ENCODE results near the gene GATA2.

GATA2 gene

DNA sequence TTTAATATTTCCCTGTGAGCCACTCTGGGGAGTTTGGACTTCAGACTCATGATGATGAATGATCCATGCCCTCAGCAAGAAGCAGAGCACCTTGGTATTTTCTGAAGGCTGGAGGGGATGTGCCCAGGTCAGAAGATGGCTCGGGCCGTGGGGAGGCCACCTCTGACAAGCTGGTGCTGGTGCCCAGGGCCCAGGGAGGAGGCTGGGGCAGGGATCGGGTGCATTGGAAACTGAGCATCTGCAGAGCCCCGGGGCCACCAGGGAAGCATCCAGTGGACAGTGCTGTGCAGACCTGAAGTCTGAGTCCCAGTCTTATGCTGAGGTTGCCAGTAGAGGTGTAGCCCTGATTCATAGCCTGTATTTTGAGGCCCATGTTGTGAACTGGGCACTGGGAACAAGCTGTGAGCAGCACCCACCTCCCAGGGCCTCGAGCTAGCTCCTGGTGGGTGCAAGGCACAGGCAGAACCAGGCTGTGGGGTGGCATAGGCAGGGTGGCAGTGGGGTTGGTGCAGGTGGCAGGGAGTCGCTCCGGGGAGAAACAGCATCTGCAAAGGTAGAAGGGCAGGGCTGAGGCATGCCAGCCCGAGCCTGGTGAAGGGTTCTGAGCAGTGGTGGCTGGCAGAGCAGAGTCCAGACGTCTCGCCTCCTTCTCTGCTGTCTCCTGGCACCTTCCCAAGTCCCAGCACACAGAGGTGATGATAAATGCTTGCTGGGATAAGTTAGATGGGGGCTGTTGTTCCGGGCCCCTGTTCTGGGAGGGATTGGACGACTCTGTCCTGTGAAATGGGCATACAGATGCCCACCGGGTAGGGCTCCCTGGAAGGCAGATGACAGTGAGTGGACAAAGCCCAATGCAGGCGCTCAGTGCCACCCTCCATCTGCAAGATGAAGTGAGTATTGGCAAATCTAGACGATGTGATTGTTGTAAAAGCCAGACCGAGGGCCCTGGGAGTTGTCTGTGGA lies 36.9 kb downstream of the GATA2 start:
- DNase-seq = no peak

DNA sequence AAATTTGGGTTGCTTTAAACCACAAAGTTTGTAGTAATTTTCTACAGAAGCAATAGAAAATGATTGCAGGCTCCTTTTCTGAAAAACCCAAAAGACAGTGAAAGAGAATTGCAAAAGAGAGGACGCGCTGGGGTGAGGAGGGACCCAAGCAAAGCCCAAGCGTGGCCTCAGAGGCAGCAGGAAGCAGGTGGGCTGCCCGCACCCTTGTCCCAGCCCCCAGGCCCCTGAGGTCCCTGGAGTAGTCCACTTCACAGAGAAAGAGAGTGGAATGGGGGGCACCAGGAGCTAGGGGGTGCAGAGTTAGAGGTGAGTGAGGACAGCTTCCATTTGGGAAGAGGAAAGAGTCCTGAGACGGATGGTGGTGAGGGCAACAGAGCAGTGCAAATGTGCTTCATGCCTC lies 37.9 kb downstream of the GATA2 start:
- no peak for DNase-seq

DNA sequence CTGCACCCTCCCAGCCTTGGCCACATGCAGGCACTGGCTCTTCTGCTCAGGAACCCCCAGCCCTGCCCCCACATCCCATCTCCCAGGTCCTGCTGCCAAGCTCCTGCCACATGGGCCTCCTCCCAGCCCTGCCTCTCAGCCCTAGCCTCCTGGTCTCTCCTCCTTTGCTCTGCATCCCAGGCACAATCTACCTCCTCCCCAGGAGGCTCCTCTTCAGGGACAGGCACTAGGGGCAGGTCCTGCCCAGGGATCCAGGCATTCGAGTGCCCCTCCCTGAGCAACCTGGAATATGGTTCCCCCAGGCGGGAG lies 38.7 kb downstream of the GATA2 start:
- no peak for DNase-seq

DNA sequence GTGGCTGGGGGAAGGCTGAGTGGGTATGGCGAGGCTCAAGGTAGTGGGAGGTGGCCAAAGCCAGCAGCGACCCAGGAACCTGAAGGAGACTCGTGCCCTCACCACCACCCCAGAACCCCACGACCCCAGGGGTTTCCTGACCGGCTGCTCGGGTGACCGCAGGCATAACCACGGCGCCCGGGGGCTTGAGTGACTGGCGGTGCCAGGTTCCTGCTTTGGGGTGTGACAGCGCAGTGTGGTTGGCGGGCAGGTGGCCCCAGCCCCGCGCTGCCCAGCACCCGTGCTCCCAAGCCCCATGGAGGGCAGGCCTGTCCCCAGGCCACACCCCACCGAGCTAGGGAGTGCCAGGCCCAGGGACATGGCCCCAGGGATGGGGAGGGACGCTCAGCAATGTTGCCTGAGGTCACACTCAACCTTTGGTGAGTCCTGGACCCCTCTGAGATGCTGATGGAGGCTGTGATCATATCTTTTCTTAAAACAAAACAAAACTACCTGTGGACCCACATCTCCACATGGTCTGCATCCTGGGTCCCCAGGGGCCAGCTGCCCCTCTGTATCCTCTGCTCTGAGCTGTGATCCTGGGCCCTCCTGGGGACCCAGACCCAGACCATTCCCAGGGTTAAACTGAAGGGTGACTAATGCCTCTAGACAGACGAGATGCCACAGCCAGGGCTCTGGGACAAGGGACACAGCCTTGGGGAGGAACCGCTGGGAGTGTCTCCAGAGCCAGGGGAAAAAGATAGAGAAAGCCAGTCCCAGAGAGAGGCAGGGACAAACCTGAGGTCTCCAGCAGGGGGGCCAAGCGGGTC lies 39.3 kb downstream of the GATA2 start:
- DNase-seq = no peak

DNA sequence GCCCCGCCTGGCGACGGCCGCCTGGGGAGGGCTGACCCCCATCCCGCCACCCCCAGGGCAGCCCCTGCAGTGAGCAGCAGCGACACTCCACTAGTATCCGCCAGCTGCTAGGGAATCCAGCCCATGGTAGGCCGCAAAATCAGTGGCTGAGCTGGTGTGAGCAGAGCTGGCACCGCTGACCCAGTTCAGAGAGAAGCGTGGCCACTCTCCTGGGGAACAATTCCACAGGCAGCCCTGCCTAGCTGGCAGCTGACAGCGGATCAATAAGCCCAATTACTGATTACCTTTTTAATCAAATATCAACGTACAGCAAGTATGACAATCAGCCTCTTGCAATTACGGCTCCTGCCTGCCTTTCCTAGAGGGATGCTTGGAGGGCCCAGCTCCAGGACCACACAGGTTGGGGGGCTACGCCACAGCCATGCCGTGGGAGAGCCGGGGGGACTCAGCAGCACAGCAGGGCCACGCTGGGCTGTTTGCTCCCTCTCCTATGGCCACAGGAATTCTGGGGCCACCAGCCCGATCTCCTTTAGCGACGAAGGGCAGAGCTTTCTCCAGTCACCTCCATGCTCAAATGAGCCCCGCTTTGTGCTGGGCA lies 40.2 kb downstream of the GATA2 start:
- DNase-seq = no peak

DNA sequence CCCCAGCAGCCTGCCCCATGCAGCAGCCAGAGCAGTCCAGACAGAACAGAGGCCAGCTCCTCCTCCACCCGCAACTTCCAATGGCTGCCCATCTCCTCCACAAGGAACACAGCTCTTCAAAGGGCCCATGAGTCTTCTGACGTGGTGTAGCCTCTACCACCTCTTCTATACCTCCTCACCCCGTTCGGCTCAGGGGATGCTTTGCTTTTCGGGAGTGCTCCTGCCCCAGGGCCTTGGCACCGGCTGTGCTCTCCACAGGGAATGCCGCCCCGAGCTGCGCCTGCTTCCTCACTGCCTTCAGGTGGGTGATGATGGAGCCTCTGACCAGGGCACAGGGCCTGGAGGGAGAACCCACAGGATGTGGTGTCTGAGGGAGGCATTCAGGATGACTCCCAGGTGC lies 40.9 kb downstream of the GATA2 start:
- DNase-seq = no peak

DNA sequence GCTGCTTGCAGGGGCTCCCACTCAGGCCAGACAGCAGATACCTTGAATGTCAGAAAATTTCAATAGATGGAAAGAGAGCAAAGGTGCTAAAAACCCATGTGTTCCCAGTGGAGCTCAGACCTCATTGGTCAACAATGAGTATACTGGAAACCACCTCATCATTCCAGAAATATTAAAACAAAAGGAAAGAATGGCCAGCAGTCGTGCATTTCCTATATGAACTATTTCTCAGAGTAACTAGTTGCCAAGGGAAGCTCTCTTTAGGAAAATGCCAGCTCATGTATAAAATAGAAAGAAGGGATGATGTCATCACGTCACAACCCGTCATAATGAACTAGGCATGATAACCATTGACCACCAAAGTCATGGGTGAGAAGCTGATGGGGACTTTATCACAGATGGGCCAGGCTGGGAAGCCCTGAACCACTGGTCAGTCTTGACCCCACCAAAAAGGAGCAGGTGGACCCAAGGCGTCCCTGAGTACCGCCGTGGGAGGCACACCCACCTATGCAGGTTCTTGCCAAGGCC lies 43.8 kb downstream of the GATA2 start:
- no peak for DNase-seq

DNA sequence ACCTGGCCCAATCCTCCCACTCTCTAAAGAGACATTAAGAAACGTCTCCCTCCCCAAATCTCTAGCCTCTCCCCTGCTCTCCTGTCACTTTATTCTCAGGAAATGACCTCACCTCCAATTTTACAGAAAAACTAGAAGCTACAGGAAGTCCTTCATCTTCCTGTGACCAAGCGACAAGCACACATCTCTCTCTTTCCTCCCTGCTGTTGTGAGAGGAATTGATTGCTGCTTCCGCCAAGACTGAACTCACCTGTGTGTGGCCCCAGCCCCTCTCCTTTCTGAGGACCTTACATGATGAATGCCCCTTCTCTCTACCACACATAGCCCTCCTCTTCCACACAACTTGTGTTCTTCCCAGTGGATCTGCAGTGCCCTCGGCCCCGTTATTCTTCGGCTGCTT lies 44.5 kb downstream of the GATA2 start:
- no peak for DNase-seq

DNA sequence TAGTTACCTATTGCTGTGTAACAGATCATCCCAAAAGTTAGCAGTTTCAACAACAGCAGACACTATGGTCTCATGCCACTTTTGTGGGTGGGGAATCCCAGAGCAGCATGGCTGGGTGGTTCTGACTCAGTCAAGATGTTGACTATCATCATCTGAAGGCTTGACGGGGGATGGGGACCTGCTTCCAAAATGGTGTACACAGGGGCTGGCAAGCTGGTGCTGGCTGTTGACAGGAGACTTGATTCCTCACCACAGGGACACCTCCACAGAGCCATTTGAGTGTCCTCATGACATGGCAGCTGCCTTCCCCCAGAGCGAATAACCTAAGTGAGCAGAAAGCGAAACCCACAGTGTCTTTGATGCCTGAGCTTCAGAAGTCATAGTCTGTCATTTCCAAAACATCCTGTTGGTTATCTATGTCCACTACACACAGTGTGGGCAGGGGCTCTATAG lies 45.4 kb downstream of the GATA2 start:
- peak; percentile 52 for DNase-seq

DNA sequence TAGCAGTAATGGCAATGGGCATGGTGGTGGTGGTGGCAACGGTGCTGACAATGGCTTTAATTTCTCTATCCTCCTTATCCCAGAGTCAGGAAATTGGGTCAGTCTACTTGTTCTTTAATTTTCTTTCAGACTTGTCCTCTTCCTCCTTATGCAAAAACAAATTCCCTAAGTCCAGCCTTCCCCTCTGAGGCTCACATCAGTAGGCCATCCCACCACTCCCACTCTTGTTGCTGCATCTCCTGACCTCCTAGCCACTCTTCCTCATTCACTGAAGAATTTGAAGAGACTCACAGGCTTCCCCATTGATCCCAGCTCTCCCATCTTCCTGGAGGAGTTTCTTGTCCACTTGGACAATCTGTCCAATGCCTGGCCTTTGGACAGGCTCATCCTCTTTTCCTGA lies 46.2 kb downstream of the GATA2 start:
- DNase-seq = no peak

DNA sequence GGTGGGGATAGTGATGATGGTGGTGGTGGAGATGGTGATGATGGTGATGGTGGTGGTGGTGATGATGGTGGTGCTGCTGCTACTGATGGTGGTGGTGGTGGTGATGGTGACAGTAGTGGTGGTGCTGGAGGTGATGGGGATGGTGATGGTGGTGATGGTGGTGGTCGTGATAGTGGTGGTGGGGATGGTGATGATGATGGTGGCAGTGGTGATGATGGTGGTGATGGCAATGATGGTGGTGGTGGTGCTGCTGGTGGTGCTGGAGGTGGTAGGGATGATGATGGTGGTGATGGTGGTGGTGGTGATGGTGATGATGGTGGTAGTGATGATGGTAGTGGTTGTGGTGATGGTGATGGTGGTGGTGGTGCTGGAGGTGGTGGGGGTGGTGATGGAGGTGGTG lies 47.6 kb downstream of the GATA2 start:
- DNase-seq = no peak

DNA sequence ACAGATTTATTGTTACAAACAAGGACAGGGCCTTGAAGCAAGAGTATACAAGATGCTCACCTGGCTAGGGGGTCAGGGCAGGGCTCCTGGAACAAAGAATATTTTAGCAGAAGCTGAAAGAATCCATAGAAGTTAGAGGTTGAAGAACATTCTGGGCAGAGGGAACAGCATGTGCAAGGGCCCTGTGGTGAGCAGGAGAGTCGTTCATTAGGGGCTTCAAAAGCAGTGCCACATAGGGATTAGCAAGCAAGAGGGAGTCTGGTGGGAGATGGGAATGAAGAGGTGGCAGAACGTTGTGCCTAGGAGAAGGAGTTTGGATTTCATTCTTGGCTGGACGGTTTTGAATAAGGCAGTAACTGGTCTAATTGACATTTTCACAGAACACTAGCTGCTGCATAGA lies 49.2 kb downstream of the GATA2 start:
- DNase-seq = no peak

DNA sequence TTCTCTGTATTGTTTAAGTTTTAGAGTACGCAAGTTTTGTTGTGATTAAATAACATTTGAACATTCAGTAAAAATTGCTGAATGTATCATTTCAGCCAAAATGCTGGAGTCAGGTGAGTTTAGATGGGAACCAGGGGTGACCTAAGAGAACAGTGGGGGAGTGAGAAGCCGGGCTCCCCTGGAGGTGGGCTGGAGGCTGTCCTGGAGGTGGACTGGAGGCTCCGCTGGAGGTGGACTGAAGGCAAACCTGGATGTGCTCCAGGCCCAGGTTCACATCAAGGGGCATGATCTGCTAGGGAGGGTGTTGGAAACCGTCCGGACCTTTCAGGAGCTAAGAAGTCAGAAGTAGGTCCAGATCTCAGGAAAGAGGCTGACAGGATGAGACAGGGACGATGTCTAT lies 50.1 kb downstream of the GATA2 start:
- DNase-seq = no peak

DNA sequence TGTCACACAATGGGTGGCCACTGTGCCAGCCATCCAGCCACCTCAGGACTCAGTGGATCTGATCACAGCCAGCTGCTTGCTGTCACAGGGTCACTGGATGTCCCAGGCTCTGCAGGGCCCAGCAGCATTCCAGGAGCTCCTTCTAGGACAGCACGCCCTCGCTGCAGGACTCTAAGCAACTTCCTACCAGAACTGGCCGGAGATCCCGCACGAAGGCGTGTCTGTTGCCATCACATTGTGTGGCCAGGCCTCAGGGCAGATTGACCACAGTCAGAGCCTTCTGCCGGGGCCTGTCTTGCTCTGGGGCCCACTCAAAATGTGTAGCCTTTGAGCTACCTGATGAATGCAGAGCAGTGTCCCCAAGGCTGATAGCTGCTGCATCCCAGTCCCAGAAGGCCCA lies 50.9 kb downstream of the GATA2 start:
- no peak for DNase-seq

DNA sequence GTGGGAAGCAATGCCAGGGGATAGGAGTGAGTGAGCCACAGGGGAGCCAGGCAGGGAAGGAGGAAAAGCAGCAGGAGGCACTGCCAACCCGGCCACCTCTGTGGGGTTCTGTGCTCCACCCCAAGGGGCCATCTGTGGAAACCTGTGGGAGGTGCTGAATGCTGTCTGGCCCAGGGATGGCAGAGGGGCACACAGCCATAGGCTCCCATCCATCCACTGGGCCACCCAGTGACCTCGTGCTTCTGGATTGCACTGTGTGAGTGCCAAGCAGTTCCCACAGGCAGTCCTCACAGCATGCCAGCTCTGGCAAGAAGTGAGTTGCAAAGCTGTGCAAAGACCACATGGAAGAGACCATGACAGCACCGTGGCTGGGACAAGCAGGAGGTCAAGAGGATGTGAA lies 53.8 kb downstream of the GATA2 start:
- no peak for DNase-seq

DNA sequence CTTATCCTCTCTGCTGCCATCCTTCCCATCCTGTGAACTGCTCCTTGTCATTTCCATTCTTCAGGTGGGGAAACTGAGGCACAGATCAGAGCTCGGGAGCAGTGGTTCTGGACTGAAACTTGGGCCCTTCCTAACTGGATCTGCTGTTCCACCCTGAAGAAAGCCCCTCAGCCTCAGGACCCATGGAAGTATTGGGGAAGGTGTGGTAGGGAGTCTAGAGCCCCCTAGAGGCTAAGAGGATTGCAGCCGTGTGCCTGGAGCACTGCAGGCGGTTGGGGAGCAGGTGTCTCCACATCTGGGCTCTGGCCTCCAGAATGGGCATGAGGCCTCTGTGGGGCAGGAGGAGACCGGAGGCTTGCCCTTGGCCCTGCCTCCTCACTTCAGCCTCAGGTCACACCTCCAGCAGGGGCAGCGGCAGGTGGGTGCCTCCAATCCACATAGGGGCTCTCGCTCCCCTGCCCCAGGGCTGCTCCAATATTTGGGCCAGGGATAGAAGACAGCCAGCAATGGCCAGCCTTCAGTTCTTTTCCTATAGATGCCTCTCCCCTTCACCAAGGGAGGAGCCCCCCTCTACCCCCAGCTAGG lies 54.4 kb downstream of the GATA2 start:
- no peak for DNase-seq

DNA sequence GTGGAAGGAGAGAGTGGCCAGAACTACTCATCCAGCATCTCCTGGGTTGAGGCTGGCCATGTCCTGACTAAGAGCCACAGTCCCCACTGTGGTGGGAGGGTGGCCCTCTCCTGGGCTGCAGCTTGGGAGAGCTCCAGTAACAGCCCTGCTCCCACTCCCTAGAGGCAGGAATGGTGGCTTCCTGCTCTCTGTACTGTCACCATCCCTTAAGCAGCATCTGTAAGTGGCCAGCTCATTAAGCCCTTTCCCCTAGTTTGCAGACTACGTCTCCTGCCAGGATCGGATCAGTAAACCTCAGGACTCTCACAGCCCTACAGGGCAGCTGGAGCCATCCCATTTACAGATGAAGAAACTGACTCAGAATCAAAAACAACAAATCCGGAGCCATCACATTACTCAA lies 56.8 kb downstream of the GATA2 start:
- no peak for DNase-seq

DNA sequence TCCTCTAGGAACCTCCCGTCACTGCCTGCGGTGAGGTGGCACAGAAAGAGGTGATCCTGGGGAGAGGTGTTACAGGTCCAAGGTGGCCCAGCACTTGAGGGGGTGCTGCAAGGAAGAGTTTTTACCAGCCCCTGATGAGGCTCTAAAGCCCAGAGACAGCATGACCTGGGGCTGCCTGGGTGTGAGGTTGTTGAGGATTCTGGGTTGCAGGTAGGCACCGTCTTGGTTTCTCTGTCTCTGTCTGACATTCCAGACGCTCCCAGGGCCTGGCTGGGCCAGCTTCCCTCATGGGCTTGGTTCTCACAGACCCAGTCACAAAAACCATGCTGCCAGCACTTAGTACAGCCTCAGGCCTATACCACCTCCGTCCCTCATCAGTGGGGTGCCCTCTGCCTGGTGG lies 57.4 kb downstream of the GATA2 start:
- DNase-seq = no peak

DNA sequence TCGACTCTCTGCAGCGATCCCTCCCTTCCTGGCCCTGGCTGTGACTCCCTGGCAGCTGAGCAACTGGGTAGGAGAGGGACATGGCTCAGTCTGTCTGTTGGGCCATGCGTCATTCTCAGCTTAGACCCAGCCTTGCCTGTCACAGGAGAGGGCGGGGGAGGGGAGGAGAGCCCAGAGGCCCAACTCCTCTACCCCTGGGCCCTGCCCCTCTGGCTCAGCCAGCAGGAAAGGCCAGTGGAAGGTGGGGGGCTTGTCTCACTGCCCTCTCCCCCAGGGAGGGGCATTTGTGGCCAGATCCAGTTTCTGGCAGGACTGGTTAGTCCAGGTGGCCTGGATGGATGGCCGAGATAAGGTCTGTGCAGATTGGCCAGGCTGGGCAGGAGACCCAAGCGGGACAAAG lies 57.9 kb downstream of the GATA2 start:
- no peak for DNase-seq

DNA sequence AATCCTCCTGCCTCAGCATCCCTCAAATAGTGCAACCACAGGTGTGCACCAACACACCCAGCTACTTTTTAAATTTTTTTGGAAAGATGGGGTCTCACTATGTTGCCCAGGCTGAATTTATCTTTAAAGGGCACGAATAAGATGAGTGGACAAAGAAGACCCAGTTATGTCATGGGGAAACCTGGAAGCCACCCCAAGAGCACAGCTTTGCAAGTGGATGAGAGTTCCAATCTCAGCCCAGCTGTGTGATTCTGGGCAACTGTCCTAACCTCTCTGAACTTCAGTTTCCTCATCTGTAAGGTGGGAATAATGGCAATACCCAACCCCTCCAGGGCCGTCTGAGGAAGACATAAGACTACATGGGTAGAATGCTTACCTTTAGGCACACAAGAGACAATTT lies 58.5 kb downstream of the GATA2 start:
- no peak for DNase-seq

DNA sequence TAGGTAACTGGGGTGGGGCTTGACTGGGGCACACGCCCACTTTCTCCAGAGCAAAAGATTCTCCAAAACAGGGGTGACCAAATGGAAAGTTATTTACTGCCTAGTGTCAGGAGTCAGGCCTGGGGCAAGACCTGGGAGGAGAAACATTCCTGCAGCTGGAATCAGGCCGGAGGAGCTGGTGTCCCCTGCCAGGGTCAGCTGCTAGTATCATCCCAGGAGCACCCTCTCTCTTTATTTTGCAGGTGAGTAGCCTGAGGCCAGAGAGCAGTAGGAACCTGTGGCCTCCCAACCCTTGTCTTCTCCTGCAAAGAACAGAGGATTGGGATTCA lies 59.2 kb downstream of the GATA2 start:
- no peak for DNase-seq

DNA sequence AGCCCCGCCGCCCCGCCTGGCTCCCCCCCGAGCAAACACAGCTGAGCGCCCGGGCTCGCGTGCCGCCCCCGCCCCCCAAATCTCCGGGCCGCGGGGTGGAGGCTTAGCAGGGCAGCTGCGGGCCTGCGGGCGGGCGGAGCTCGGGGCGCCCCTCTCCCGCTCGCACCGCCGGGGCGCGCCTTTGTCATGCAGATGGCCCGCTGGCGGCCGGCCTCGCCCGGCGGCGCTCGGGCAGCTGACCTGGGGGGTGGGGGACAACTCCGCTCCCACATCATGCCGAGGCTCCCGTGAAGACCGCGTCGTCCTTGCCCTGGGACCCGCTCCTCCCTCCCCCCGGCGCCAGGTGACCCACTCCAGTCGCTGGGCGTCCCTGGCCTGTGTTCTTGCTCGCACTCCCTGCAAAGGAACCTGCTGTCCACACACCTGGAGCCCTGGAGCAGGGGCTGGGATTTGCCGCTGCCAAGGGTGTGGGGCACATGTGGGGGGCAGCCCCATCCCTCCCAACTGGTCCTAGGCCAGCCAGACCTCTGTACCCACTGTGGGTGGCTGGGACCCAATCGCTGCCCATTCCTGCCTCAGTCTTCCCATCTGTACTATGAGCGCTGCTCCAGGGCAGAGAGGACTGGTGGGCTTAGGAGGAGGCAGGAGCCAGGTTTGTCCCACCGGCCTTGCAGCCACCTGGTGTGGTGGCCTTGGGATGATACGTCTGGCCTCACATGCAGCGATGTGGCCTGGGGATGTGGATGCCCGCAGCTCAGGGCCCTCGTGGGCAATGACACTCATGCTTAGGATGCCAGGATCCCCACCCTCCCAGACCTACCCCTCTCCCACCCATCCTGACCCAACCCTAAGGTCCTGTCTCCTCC lies 59.8 kb downstream of the GATA2 start:
- no peak for DNase-seq

Data from activated CD4-positive, CD25-positive, alpha-beta regulatory T cell treated with anti-CD3 and anti-CD28 coated beads, Interleukin-2, amount 50 U/mL, for 72 hours (primary cell).